ENCODE data around the gene C1orf159. TPM values are rescaled to one million over a fixed set of nuclear protein-coding genes. Genes with fewer than 3 reads are reported as not detected.

Gene C1orf159
- total and polyA plus RNA-seq, 2 donors (not counting 1 experiment from before 2014, with no cell fraction given) = 2.6 to 3.3 TPM

- Histone ChIP-seq H3K9me3 (ENCODE audit: control insufficient read depth, insufficient read depth, low read depth, low read length) (no peaks in the 10 kb centered on the region), H3K4me1 (ENCODE audit: control insufficient read depth, extremely low read depth, insufficient read depth, low read length) (no peaks in the 10 kb centered on the region), H3K79me2 (ENCODE audit: control insufficient read depth, insufficient read depth, low read length) (no peaks in the 10 kb centered on the region), H2AFZ (ENCODE audit: low read length) (no peak overlapping the region), H3K27ac (ENCODE audit: insufficient read depth, low read length) (no peak overlapping the region), H3K4me3 (replicated peaks in 1 of 4; ENCODE audit: control extremely low read depth in 1 of 4, insufficient read depth in 1 of 4, low read depth in 3 of 4, low read length in 4 of 4) (no peak overlapping the region), H3K27me3 (ENCODE audit: control insufficient read depth, insufficient read depth, low read length) (no peaks in the 10 kb centered on the region), H3K4me2 (ENCODE audit: extremely low read depth, insufficient read depth, low read length) (no peak overlapping the region), H3K36me3 (ENCODE audit: control insufficient read depth, insufficient read depth, low read length) (peaks cover 11% of the 10 kb centered on the region), H4K20me1 (ENCODE audit: control insufficient read depth, extremely low read depth, insufficient read depth, low read length) (no peaks in the 10 kb centered on the region), H3K9ac (ENCODE audit: insufficient read depth, low read length) (no peak overlapping the region)
- TF ChIP-seq EZH2 (IDR thresholded peaks at IDR 0.05; ENCODE audit: low read length, missing control alignments) (no peak), CTCF (conservative IDR thresholded peaks at IDR 0.05 in 1 of 2, IDR thresholded peaks at IDR 0.05 in 1 of 2; ENCODE audit: low read depth in 1 of 2, low read length in 2 of 2) (no peak)
- no peak for DNase-seq (ENCODE audit: low read depth in 2 of 2)
These were observed 69.1 kb downstream of the C1orf159 start for GRCh38 chr1:1046767-1047166.

- Histone ChIP-seq H2AFZ (ENCODE audit: low read length) (no peak overlapping the region), H3K79me2 (ENCODE audit: control insufficient read depth, insufficient read depth, low read length) (no peaks in the 10 kb centered on the region), H3K4me3 (replicated peaks in 1 of 4; ENCODE audit: control extremely low read depth in 1 of 4, insufficient read depth in 1 of 4, low read depth in 3 of 4, low read length in 4 of 4) (no peak overlapping the region), H4K20me1 (ENCODE audit: control insufficient read depth, extremely low read depth, insufficient read depth, low read length) (no peaks in the 10 kb centered on the region), H3K27ac (ENCODE audit: insufficient read depth, low read length) (no peak overlapping the region), H3K9ac (ENCODE audit: insufficient read depth, low read length) (no peak overlapping the region), H3K27me3 (ENCODE audit: control insufficient read depth, insufficient read depth, low read length) (no peaks in the 10 kb centered on the region), H3K36me3 (ENCODE audit: control insufficient read depth, insufficient read depth, low read length) (peaks cover 11% of the 10 kb centered on the region), H3K9me3 (ENCODE audit: control insufficient read depth, insufficient read depth, low read depth, low read length) (no peaks in the 10 kb centered on the region), H3K4me2 (ENCODE audit: extremely low read depth, insufficient read depth, low read length) (no peak overlapping the region), H3K4me1 (ENCODE audit: control insufficient read depth, extremely low read depth, insufficient read depth, low read length) (no peaks in the 10 kb centered on the region)
- no peak for DNase-seq (ENCODE audit: low read depth in 2 of 2)
- TF ChIP-seq EZH2 (IDR thresholded peaks at IDR 0.05; ENCODE audit: low read length, missing control alignments) = no peak
- TF ChIP-seq CTCF (conservative IDR thresholded peaks at IDR 0.05 in 1 of 2, IDR thresholded peaks at IDR 0.05 in 1 of 2; ENCODE audit: low read depth in 1 of 2, low read length in 2 of 2) = no peak
These were observed 69.6 kb downstream of the C1orf159 start for GRCh38 chr1:1046243-1046642.

GRCh38 chr1:1045129-1045528 lies 70.8 kb downstream of the C1orf159 start:
- Histone ChIP-seq H3K27ac (ENCODE audit: insufficient read depth, low read length) (no peak overlapping the region), H3K4me1 (ENCODE audit: control insufficient read depth, extremely low read depth, insufficient read depth, low read length) (peaks cover 3% of the 10 kb centered on the region), H3K4me3 (replicated peaks in 1 of 4; ENCODE audit: control extremely low read depth in 1 of 4, insufficient read depth in 1 of 4, low read depth in 3 of 4, low read length in 4 of 4) (no peak overlapping the region), H3K36me3 (ENCODE audit: control insufficient read depth, insufficient read depth, low read length) (peaks cover 9% of the 10 kb centered on the region), H3K27me3 (ENCODE audit: control insufficient read depth, insufficient read depth, low read length) (no peaks in the 10 kb centered on the region), H2AFZ (ENCODE audit: low read length) (no peak overlapping the region), H3K79me2 (ENCODE audit: control insufficient read depth, insufficient read depth, low read length) (no peaks in the 10 kb centered on the region), H3K9me3 (ENCODE audit: control insufficient read depth, insufficient read depth, low read depth, low read length) (no peaks in the 10 kb centered on the region), H3K9ac (ENCODE audit: insufficient read depth, low read length) (no peak overlapping the region), H3K4me2 (ENCODE audit: extremely low read depth, insufficient read depth, low read length) (no peak overlapping the region), H4K20me1 (ENCODE audit: control insufficient read depth, extremely low read depth, insufficient read depth, low read length) (no peaks in the 10 kb centered on the region)
- no peak for DNase-seq (ENCODE audit: low read depth in 2 of 2)
- TF ChIP-seq EZH2 (IDR thresholded peaks at IDR 0.05; ENCODE audit: low read length, missing control alignments) = no peak
